SH-SY5Y (cell line): ENCODE measurements around the gene ANKS3.

Experiments
- GATA2 ChIP-seq: IDR thresholded peaks from 2 replicates; pipeline ENCODE4 v1.6.1; 2011; ENCODE audit warnings: mild to moderate bottlenecking, low read depth, low read length
- GATA3 ChIP-seq: IDR thresholded peaks from 2 replicates; pipeline ENCODE4 v1.6.1; 2011; ENCODE audit warnings: low read depth, mild to moderate bottlenecking, low read length, moderate library complexity

DNA sequence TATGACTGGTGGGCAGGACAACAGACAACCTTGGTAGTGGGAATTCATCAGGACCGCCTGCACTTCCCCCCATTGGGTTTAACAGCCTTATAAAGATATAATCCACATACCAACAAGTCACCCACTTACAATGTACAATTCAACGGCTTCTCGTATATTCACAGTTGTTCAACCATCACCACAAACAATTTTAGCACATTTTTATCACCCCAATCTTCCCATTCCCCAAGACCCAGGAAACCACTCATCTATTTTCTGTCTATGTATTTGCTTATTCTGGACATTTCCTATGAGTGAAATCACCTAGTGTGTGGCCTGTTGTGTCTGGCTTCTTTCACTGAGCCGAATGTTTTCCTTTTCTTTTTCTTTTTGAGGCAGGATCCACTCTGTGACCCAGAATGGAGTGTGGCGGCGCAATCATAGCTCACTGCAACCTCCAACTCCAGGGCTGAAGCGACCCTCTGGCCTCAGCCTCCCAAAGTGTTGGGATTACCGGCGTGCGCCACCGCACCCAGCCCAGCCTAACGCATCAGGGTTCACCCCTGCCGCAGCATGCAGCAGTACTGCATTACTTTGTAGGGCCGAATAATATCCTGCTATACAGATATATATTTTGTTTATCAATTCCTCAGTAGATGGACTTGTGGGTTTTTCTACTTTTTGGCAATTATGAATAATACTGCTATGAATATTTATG, 10.9 kb downstream of the ANKS3 start:
- no peak for TF ChIP-seq GATA2
- no peak for TF ChIP-seq GATA3
